GM19099 (cell line): ENCODE data around the gene FHOD3.

Source experiments
- POLR2A ChIP-seq: IDR thresholded peaks from 3 replicates; pipeline ENCODE4 v1.6.1; 2011; ENCODE audit warnings: low read depth; ENCODE audit not compliant: insufficient read length; ENCODE audit errors: extremely low read depth

The FHOD3 gene

DNA sequence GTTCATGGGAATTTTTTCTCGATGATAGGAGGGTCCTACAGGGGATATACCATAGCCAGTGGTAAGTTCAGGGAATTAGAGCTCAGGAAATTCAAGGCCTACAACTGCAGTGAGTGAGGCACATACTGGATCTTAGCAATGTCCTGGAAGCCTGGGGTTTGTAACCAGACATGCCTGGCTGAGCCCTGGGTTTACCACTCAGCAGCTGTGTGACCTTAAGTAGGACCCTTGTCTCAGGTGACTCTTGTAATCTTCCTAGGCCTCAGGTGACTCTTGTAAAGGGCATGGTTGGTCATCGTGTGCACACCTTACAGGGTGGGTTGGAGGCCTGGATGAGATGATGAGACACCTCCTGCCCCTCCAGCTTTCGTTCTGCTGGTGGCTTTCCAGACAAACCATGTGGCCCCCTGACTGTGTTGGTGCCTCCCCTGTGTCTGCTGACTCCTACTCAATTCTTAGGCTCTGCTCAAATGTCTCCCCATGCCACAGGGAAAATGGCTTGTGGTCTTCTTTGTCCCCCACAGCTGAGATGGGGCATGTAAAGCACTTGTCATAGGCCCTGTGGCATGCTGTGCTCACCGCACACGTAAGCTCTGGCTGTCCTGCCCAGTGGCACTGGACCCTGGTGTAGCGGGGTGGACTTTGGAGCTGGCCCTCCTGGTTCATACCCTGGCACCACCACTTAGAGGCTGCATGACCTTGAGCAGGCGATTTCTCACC, 94.1 kb downstream of the FHOD3 start:
- no peak for TF ChIP-seq POLR2A

GRCh38 chr18:36392164-36392978, 94.9 kb downstream of the FHOD3 start:
- no peak for TF ChIP-seq POLR2A

DNA sequence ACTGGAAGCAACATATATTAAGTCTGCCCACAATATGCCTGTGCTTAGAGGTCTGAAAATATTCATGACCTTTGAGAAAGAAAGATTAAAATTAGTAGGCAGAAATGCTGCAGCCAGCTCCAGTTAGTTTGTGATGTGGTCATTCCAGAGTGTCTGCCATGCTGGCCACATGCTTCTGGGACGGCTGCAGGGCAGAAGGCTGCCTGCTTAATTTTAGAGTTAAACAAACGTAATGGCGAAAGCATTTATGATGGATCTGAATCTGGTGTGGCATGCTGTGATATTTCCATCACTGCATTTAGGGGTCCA, 95.4 kb downstream of the FHOD3 start:
- no peak for TF ChIP-seq POLR2A

- TF ChIP-seq POLR2A, result no peak
Observed at GRCh38 chr18:36394486-36394885, 97.0 kb downstream of the FHOD3 start.

GRCh38 chr18:36396190-36396589, 98.7 kb downstream of the FHOD3 start:
- TF ChIP-seq POLR2A, result no peak

GRCh38 chr18:36397033-36397432, 99.5 kb downstream of the FHOD3 start:
- no peak for TF ChIP-seq POLR2A

DNA sequence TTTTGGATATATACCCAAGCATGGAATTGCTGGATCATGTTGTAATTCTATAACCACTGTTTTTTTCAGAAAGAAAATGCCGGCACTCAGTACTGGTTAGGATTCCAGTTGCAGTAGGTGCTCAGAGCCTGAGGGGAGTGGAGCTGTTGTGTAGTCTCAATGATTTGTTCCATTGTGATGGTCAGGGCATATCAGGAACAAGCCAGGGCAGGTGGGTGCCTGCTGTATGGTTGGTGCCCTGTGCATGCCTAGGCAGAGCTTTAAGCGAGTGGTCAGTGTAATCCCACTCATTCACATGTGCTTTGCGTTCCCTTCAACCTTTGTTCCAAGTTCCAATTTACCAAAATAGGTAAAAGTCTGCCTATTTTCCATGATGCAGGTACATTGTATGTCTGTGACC, 100.9 kb downstream of the FHOD3 start:
- no peak for TF ChIP-seq POLR2A

DNA sequence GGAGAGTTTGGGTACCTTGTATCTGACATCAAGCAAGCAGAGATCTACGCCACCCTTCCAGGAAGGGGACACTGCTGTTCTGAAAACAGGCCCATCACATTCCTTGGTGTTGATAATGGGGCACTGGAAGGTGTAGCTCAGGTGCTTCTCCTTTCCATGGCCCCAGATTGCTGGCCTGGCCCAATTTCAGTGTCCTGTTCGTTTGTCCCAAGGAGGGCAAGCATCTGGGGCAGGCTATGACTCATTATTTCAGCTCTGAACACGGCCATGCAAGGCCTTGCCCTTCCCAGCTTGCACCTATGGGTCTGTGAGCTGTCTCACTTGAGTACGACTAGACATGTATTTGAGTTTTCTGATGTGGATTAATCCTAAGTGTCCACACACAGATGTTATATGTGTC, 101.5 kb downstream of the FHOD3 start:
- no peak for TF ChIP-seq POLR2A

- TF ChIP-seq POLR2A, result no peak
Observed at GRCh38 chr18:36401462-36401861, 103.9 kb downstream of the FHOD3 start.

GRCh38 chr18:36402765-36403396, 105.4 kb downstream of the FHOD3 start:
- no peak for TF ChIP-seq POLR2A

- TF ChIP-seq POLR2A, result no peak
Observed at GRCh38 chr18:36403896-36404820, 106.6 kb downstream of the FHOD3 start.

GRCh38 chr18:36405611-36406010, 108.1 kb downstream of the FHOD3 start:
- no peak for TF ChIP-seq POLR2A

DNA sequence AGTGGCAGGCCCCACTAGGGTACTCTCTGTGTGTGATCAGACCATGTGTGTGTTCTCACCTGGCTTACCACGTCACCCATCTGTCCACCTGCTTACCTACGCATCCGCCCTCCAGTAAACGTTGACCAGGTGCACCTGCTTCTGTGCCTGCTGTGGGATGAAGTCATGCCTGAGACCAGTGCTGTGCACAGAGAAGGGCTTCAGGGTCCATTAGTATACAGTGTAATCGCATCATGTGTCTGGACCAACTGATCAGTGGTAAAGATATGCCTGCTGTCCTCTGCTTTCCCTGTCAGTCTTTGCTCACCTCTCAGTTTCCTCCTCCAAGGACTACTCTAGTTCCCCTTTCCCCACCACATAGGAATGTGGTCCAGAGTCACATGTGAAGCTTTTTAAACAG, 109.3 kb downstream of the FHOD3 start:
- TF ChIP-seq POLR2A, result no peak

DNA sequence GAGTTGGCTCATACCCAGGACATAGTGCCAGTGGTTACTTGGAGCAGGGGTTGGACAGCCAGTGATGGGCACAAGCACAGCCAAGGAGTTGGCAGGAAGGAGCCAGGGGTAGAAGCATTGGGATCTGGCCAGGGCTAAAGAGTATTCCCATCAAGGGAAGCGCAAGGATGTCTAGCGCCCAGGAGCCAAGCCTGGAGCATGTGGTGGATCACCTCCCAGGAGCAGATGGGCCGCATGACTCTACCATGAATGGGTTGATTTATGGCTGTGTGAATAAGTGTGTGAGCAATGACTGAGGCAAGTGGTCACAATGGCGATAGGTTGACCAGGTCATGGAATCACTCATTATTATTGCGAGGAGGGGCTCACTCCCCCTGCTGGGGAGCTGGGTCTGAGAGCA, 111.1 kb downstream of the FHOD3 start:
- no peak for TF ChIP-seq POLR2A

DNA sequence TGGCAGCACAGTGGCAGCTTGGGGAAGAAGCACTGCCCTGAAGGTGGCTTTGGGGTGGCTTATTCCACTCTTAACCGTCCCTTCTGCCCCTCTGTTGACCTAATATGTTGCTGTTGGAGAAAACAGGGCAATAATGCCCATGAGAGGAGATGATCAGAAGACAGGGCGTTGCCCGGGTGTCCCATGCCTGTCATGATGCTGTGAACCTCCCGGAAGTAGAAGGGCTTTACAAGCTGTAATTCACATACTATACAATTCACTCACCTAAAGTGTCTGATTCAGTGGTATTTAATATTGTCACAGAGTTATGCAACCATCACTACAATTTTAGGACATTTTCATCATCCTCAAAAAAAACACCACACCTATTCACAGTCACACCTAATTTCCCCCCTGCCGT, 112.3 kb downstream of the FHOD3 start:
- no peak for TF ChIP-seq POLR2A
